Suprapubic skin (tissue), 4 donors: Measurements from ENCODE around the gene MAB21L4. TPM values are rescaled to one million over a fixed set of nuclear protein-coding genes. Genes with fewer than 3 reads are reported as not detected.
A peak's percentile ranks its signal among the peaks of the same experiment; 100 is the strongest.

ENCODE experiments used
- DNase-seq, 2 donors: peaks; one replicate each; pipeline ENCODE4 v3.0.0-alpha.2; 2019; ENCODE audit warnings: low spot score in 2 of 2
- H3K27ac ChIP-seq: fragments of 200-600 bp; sonication (generic); one replicate; pipeline ENCODE4 v1.5.1; 2019
- H3K27me3 ChIP-seq: fragments of 200-600 bp; sonication (generic); one replicate; pipeline ENCODE4 v1.5.1; 2019
- H3K36me3 ChIP-seq: fragments of 200-600 bp; sonication (generic); one replicate; pipeline ENCODE4 v1.5.1; 2019
- H3K4me1 ChIP-seq: fragments of 200-600 bp; sonication (generic); one replicate; pipeline ENCODE4 v1.5.1; 2019
- H3K4me3 ChIP-seq: fragments of 200-600 bp; sonication (generic); one replicate; pipeline ENCODE4 v1.5.1; 2019; ENCODE audit warnings: mild to moderate bottlenecking
- H3K9me3 ChIP-seq: fragments of 200-600 bp; sonication (generic); one replicate; pipeline ENCODE4 v1.5.1; 2019
- CTCF ChIP-seq, 2 donors: fragments of 200-600 bp in 1 of 2; fragments of 450-650 bp in 1 of 2; sonication (generic) in 1 of 2; IDR thresholded peaks; one replicate each; pipeline ENCODE4 v1.5.1; 2016 to 2019; ENCODE audit warnings: antibody characterized with exemption in 2 of 2, mild to moderate bottlenecking in 1 of 2, moderate library complexity in 1 of 2
- EP300 ChIP-seq: sonication (generic); formaldehyde crosslinking; IDR thresholded peaks from one replicate; pipeline ENCODE4 v1.6.1; 2017; ENCODE audit warnings: antibody characterized with exemption
- POLR2A ChIP-seq, 2 donors: fragments of 450-650 bp; IDR thresholded peaks; one replicate each; pipeline ENCODE4 v1.6.1; 2017; ENCODE audit warnings: antibody characterized with exemption in 2 of 2, mild to moderate bottlenecking in 2 of 2, moderate library complexity in 2 of 2
- POLR2AphosphoS5 ChIP-seq, 3 donors: sonication (generic); formaldehyde crosslinking; IDR thresholded peaks; one replicate each; pipeline ENCODE4 v1.6.1; 2017; ENCODE audit warnings: antibody characterized with exemption in 3 of 3
- WGBS: methylation state at CpG from one replicate; pipeline ENCODE4 v1.1.5; 2018; 5-methylcytosine and 5-hydroxymethylcytosine counted together
- total RNA-seq, 4 donors: library from RNA; depleted of rRNA; stranded (reverse); fragments of >200 nt; gene quantifications; one replicate each; pipeline ENCODE4 v1.1.0, GENCODE V29; 2016

MAB21L4 gene
- total RNA-seq, 4 donors from 2014 or later = 28.7 to 97.5 (median 69.2) TPM

- Histone ChIP-seq H3K4me1 (peaks cover 26% of the 10 kb centered on the region), H3K27ac (no peak overlapping the region), H3K27me3 (no peaks in the 10 kb centered on the region), H3K36me3 (no peaks in the 10 kb centered on the region), H3K9me3 (no peaks in the 10 kb centered on the region), H3K4me3 (no peak overlapping the region)
- TF ChIP-seq POLR2AphosphoS5 (IDR thresholded peaks at IDR 0.05) = no peak
- no peak for TF ChIP-seq POLR2A (IDR thresholded peaks at IDR 0.05)
- TF ChIP-seq CTCF (IDR thresholded peaks at IDR 0.05) = no peak
- TF ChIP-seq EP300 = no peak
- 48% methylated on average over 11 of the region's 14 CpGs for WGBS
- DNase-seq = peak; percentile 62 to 65
These were observed 29.2 kb upstream of the MAB21L4 start for GRCh38 chr2:240925191-240925567.

DNA sequence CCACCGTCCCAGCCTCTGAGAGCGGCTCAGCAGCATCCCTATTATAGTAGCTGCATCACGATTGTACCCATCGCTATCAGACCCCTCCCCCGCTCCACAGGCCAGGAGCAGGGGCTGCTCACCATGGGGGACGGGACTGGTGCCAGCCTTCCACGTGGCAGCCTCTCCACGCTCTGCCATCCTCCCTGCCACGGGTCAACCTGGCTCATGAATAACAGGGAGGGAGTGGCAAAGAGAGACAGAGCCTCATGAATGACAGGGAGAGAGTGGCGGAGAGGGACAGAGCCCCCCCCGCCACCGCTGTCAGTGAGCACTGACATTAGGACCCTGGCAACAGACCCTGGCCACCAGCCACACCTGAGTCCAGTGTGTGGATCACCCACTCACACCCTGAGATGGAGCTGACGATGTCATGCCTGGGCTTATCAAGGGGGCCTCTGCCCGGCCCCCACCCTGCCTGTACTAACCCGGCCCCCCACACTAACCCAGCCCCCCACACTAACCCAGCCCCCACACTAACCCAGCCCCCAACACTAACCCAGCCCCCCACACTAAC is 27.1 kb upstream of the MAB21L4 start:
- 74% methylated on average over 9 of the region's 15 CpGs for WGBS
- TF ChIP-seq POLR2AphosphoS5 (IDR thresholded peaks at IDR 0.05) (no peak), CTCF (IDR thresholded peaks at IDR 0.05) (no peak), EP300 (no peak), POLR2A (IDR thresholded peaks at IDR 0.05) (no peak)
- no peak overlapping the region for H3K27ac ChIP-seq
- DNase-seq = peak; percentile 52 to 67
- no peaks in the 10 kb centered on the region for H3K36me3 ChIP-seq
- peaks cover 31% of the 10 kb centered on the region for H3K4me1 ChIP-seq
- no peaks in the 10 kb centered on the region for H3K27me3 ChIP-seq
- no peak overlapping the region for H3K4me3 ChIP-seq
- no peaks in the 10 kb centered on the region for H3K9me3 ChIP-seq

DNA sequence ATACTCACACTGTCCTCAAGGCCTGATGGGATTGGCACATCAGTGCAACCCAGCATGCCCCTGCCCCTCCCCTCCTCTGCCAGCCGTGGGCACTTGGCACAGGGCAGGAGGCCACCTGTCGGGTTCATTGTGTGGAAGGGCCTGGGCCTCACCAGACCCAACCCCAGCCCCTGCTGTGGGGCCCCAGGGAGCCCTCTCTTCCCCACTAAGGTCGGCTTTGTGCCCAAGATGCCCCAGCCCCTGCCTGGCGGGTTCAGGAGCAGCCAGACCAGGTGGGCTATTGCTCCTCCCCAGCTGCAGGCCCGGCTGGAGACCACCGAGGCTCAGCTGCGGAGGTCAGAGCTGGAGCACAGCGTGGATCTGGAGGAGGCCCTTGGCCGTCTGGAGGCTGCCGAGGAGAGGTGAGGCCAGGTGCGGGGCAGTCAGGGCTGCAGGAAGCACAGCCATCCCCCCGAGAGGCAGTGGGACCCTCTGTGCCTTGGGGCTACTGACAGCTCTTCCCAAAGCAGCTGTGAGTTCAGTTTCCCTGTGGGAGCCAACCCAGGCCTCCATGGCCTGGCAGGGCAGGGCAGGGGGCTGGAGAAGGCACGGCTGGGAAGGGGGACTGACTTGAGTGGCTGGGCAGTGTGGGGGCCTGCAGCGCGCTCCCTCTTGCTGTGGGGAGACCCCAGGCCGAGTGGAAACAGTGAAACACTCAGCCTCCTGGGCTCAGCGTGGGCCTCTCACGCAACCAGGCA is 26.5 kb upstream of the MAB21L4 start:
- Histone ChIP-seq H3K27me3 (no peaks in the 10 kb centered on the region), H3K27ac (no peak overlapping the region), H3K4me3 (no peak overlapping the region), H3K4me1 (peaks cover 38% of the 10 kb centered on the region), H3K9me3 (no peaks in the 10 kb centered on the region), H3K36me3 (no peaks in the 10 kb centered on the region)
- WGBS = 91% methylated on average over 12 of the region's 18 CpGs
- TF ChIP-seq POLR2AphosphoS5 (IDR thresholded peaks at IDR 0.05) (no peak), POLR2A (IDR thresholded peaks at IDR 0.05) (no peak), EP300 (no peak), CTCF (IDR thresholded peaks at IDR 0.05) (no peak)
- peak; percentile 66 to 76 for DNase-seq

DNA sequence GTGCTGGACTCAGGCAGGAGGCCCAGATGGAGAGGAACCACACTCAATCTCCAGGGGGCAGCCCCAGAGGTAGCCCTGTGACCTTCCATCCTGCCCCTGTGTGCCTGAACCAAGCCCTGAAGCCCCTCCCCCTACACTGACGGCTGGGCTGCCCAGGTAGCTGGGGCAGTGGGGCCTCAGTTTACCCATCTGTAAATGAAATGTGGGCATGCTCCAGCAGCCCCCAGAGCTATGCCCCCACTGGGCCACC is 26.0 kb upstream of the MAB21L4 start:
- Histone ChIP-seq H3K27ac (no peak overlapping the region), H3K4me3 (no peak overlapping the region)

More for the DNA sequence above, 26.0 kb upstream of the MAB21L4 start:
- TF ChIP-seq POLR2AphosphoS5 (IDR thresholded peaks at IDR 0.05) = no peak
- no peak for TF ChIP-seq CTCF (IDR thresholded peaks at IDR 0.05)
- TF ChIP-seq POLR2A (IDR thresholded peaks at IDR 0.05) = no peak
- TF ChIP-seq EP300 = no peak
- Histone ChIP-seq H3K9me3 (no peaks in the 10 kb centered on the region), H3K4me1 (peaks cover 43% of the 10 kb centered on the region), H3K36me3 (no peaks in the 10 kb centered on the region), H3K27me3 (no peaks in the 10 kb centered on the region)
- DNase-seq = peak in 1 of 2 donors; percentile 75
- 60% methylated on average over 1 of the region's 1 CpG for WGBS
